ENCODE measurements around the gene HDAC2.

HDAC2 gene

GRCh38 chr6:113954653-113955052 lies 16.3 kb downstream of the HDAC2 start:
- DNase-seq (ENCODE audit: low read depth in 1 of 2, low spot score in 1 of 2): no peak
- no peak overlapping the region for H3K27ac ChIP-seq (replicated peaks)
- no peak overlapping the region for H3K4me3 ChIP-seq (replicated peaks; ENCODE audit: insufficient read depth, low read length)
- no peaks in the 10 kb centered on the region for H3K27me3 ChIP-seq (ENCODE audit: insufficient read depth, poor library complexity, severe bottlenecking)
- TF ChIP-seq SPI1 (IDR thresholded peaks at IDR 0.05; ENCODE audit: borderline replicate concordance, low read depth) (no peak), GABPA (IDR thresholded peaks at IDR 0.05; ENCODE audit: low read depth) (no peak), POLR2AphosphoS5 (IDR thresholded peaks at IDR 0.05; ENCODE audit: low read depth) (no peak), REST (IDR thresholded peaks at IDR 0.05; ENCODE audit: insufficient replicate concordance, low read depth) (no peak)
- TF ChIP-seq, protein P1, sequence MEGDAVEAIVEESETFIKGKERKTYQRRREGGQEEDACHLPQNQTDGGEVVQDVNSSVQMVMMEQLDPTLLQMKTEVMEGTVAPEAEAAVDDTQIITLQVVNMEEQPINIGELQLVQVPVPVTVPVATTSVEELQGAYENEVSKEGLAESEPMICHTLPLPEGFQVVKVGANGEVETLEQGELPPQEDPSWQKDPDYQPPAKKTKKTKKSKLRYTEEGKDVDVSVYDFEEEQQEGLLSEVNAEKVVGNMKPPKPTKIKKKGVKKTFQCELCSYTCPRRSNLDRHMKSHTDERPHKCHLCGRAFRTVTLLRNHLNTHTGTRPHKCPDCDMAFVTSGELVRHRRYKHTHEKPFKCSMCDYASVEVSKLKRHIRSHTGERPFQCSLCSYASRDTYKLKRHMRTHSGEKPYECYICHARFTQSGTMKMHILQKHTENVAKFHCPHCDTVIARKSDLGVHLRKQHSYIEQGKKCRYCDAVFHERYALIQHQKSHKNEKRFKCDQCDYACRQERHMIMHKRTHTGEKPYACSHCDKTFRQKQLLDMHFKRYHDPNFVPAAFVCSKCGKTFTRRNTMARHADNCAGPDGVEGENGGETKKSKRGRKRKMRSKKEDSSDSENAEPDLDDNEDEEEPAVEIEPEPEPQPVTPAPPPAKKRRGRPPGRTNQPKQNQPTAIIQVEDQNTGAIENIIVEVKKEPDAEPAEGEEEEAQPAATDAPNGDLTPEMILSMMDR (IDR thresholded peaks at IDR 0.05; ENCODE audit: insufficient read depth, low read length): no peak

DNA sequence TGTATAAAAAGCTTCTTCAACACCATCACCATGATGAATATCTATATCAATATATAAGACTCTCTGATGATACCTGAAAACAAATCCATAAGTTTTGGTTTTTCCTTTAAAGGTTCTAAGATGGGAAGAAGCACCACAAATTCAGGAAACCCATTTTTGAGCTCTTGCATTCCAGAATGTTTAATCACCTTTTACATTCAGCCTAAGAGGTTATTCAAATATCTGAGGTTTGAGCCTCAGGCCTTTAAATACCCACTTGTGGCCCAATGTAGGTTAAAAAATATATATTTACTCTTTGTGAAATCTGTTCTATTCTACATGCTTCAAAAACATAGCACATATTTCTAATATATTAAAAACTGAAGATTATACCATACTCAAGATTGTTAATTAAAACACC lies 17.6 kb downstream of the HDAC2 start:
- DNase-seq (ENCODE audit: low read depth in 1 of 2, low spot score in 1 of 2): no peak
- no peaks in the 10 kb centered on the region for H3K27me3 ChIP-seq (ENCODE audit: insufficient read depth, poor library complexity, severe bottlenecking)
- TF ChIP-seq REST (IDR thresholded peaks at IDR 0.05; ENCODE audit: insufficient replicate concordance, low read depth): no peak
- TF ChIP-seq, protein P1 (IDR thresholded peaks at IDR 0.05; ENCODE audit: insufficient read depth, low read length): no peak
- TF ChIP-seq SPI1 (IDR thresholded peaks at IDR 0.05; ENCODE audit: borderline replicate concordance, low read depth): no peak
- TF ChIP-seq POLR2AphosphoS5 (IDR thresholded peaks at IDR 0.05; ENCODE audit: low read depth): no peak
- TF ChIP-seq GABPA (IDR thresholded peaks at IDR 0.05; ENCODE audit: low read depth): no peak
- no peak overlapping the region for H3K27ac ChIP-seq (replicated peaks)
- no peak overlapping the region for H3K4me3 ChIP-seq (replicated peaks; ENCODE audit: insufficient read depth, low read length)

DNA sequence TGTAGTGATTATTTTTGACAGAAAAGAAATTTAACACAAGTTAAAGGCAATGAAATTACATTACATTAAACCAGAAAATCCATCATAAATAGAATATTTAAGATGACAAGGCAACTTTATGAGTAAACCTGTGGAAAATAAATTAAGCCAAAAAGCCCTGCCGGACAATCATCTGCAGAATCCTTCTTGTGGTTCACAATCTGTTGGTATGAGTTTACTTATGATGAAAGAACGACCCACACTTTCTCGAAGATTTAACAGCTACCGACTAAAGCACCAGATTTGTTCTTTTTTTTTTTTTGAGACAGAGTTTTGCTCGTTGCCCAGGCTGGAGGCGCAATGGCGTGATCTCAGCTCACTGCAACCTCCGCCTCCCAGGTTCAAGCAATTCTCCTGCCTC lies 21.4 kb downstream of the HDAC2 start:
- no peaks in the 10 kb centered on the region for H3K27me3 ChIP-seq (ENCODE audit: insufficient read depth, poor library complexity, severe bottlenecking)
- H3K4me3 ChIP-seq (replicated peaks; ENCODE audit: insufficient read depth, low read length): no peak overlapping the region
- H3K27ac ChIP-seq (replicated peaks): no peak overlapping the region
- DNase-seq (ENCODE audit: low read depth in 1 of 2, low spot score in 1 of 2): no peak
- no peak for TF ChIP-seq SPI1 (IDR thresholded peaks at IDR 0.05; ENCODE audit: borderline replicate concordance, low read depth)
- no peak for TF ChIP-seq GABPA (IDR thresholded peaks at IDR 0.05; ENCODE audit: low read depth)
- TF ChIP-seq, protein P1 (IDR thresholded peaks at IDR 0.05; ENCODE audit: insufficient read depth, low read length): no peak

DNA sequence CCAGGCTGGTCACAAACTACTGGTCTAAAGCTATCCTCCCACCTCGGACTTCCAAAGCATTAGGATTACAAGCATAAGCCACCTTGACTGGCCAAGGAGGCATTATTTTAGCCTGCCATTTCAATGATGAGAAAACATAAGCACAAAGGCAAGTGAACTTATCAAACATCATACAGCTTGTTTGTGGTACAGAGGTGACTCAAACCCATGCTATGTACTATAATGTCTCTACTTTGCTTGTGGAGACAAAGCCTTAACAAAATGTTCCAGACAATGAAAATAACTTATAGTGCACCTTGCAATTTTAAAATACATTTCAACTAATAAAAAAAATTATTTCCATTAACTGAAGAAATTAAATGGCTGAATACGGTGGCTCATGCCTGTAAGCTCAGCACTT lies 26.2 kb downstream of the HDAC2 start:
- no peak for DNase-seq (ENCODE audit: low read depth in 1 of 2, low spot score in 1 of 2)
- TF ChIP-seq GABPA (IDR thresholded peaks at IDR 0.05; ENCODE audit: low read depth) (no peak), SPI1 (IDR thresholded peaks at IDR 0.05; ENCODE audit: borderline replicate concordance, low read depth) (no peak), REST (IDR thresholded peaks at IDR 0.05; ENCODE audit: insufficient replicate concordance, low read depth) (no peak), POLR2AphosphoS5 (IDR thresholded peaks at IDR 0.05; ENCODE audit: low read depth) (no peak)
- TF ChIP-seq, protein P1 (IDR thresholded peaks at IDR 0.05; ENCODE audit: insufficient read depth, low read length): no peak
- no peak overlapping the region for H3K4me3 ChIP-seq (replicated peaks; ENCODE audit: insufficient read depth, low read length)
- no peaks in the 10 kb centered on the region for H3K27me3 ChIP-seq (ENCODE audit: insufficient read depth, poor library complexity, severe bottlenecking)
- H3K27ac ChIP-seq (replicated peaks): no peak overlapping the region

Measured in HL-60 (cell line).